ENCODE measurements around the gene ACVR1. TPM values are rescaled to one million over a fixed set of nuclear protein-coding genes. Genes with fewer than 3 reads are reported as not detected.
A peak's percentile ranks its signal among the peaks of the same experiment; 100 is the strongest.

ACVR1 gene
- total RNA-seq, 1 donor from 2014 or later, result 29.9 TPM

DNA sequence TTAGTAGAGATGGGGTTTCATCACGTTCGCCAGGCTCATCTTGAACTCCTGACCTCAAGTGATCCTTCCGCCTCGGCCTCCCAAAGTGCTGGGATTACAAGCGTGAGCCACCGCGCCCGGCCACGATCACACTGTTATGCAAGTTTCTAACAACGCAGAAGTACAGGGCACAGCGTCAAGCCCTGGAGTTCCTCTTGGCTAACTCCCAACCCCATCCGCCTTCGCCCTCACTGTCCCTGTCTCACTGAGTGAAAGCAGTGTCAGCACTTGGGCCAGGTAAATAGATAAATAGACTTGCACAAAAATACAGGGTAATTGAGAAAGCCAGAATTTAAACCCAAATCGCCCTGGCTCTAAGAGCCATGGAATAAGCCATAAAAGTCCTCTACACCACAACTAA, 111.7 kb downstream of the ACVR1 start:
- H3K4me1 Mint-ChIP-seq (ENCODE audit: unreplicated experiment), result peaks cover 15% of the 10 kb centered on the region
- H3K9me3 Mint-ChIP-seq (ENCODE audit: unreplicated experiment), result no peaks in the 10 kb centered on the region
- no peak for TF ChIP-seq CTCF (IDR thresholded peaks at IDR 0.05; ENCODE audit: unreplicated experiment)
- no peak overlapping the region for H3K4me3 Mint-ChIP-seq (ENCODE audit: unreplicated experiment)
- H3K36me3 Mint-ChIP-seq (ENCODE audit: low read depth, unreplicated experiment), result peaks cover 26% of the 10 kb centered on the region
- no peaks in the 10 kb centered on the region for H3K27me3 Mint-ChIP-seq (ENCODE audit: unreplicated experiment)
- H3K27ac Mint-ChIP-seq (ENCODE audit: unreplicated experiment), result peak overlapping the region; percentile 27
- no peak for DNase-seq (ENCODE audit: low spot score)

DNA sequence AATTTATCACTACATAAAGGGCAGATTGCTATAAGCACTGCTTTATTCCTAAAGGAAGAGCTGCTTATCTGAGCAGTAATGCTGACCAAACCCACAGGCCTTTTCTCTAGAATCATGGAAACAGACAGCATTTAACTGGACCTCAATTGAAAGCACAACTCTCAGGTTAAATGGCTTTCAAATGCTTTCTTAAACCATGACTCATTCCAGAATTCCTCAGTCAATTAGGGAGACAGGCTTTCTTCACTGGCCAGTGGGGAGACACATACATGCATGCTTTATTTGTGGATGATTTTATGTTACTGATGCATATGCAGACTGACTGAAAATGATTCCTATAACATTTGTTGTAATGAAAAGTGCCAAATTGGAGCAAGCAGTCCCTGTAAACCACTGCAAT, 114.6 kb downstream of the ACVR1 start:
- Mint-ChIP-seq H3K9me3 (ENCODE audit: unreplicated experiment) (no peaks in the 10 kb centered on the region), H3K27ac (ENCODE audit: unreplicated experiment) (peak overlapping the region; percentile 33), H3K27me3 (ENCODE audit: unreplicated experiment) (no peaks in the 10 kb centered on the region), H3K4me3 (ENCODE audit: unreplicated experiment) (no peak overlapping the region), H3K36me3 (ENCODE audit: low read depth, unreplicated experiment) (peaks cover 34% of the 10 kb centered on the region), H3K4me1 (ENCODE audit: unreplicated experiment) (peaks cover 15% of the 10 kb centered on the region)
- DNase-seq (ENCODE audit: low spot score), result no peak
- TF ChIP-seq CTCF (IDR thresholded peaks at IDR 0.05; ENCODE audit: unreplicated experiment), result no peak

DNA sequence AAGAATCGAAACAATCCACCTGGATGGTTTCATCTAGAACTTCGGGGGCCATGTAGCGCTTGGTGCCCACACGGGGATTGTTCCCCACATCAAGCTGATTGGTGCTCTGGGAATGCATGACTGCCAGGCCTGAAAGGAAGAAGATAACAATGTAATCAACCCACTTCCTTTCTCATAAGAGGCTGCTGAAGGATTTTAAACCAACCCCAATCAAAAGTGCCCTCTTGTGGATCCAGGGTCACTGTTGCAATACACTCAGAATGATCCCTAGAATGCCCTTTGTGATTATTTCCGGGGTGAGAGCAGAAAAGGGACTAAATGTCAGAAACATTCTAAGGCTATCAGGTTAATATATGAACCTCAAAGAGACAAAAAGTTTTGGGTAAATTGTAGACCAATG, 115.2 kb downstream of the ACVR1 start:
- no peaks in the 10 kb centered on the region for H3K9me3 Mint-ChIP-seq (ENCODE audit: unreplicated experiment)
- H3K4me3 Mint-ChIP-seq (ENCODE audit: unreplicated experiment), result no peak overlapping the region
- peaks cover 1% of the 10 kb centered on the region for H3K27me3 Mint-ChIP-seq (ENCODE audit: unreplicated experiment)
- peaks cover 37% of the 10 kb centered on the region for H3K36me3 Mint-ChIP-seq (ENCODE audit: low read depth, unreplicated experiment)
- no peak for TF ChIP-seq CTCF (IDR thresholded peaks at IDR 0.05; ENCODE audit: unreplicated experiment)
- H3K4me1 Mint-ChIP-seq (ENCODE audit: unreplicated experiment), result peaks cover 15% of the 10 kb centered on the region
- H3K27ac Mint-ChIP-seq (ENCODE audit: unreplicated experiment), result peak overlapping the region; percentile 33
- DNase-seq (ENCODE audit: low spot score), result no peak

- Mint-ChIP-seq H3K9me3 (ENCODE audit: unreplicated experiment) (no peaks in the 10 kb centered on the region), H3K4me1 (ENCODE audit: unreplicated experiment) (peaks cover 15% of the 10 kb centered on the region), H3K4me3 (ENCODE audit: unreplicated experiment) (no peak overlapping the region), H3K36me3 (ENCODE audit: low read depth, unreplicated experiment) (peaks cover 38% of the 10 kb centered on the region), H3K27me3 (ENCODE audit: unreplicated experiment) (peaks cover 1% of the 10 kb centered on the region), H3K27ac (ENCODE audit: unreplicated experiment) (no peak overlapping the region)
- no peak for TF ChIP-seq CTCF (IDR thresholded peaks at IDR 0.05; ENCODE audit: unreplicated experiment)
- no peak for DNase-seq (ENCODE audit: low spot score)
Observed at GRCh38 chr2:157759855-157760254, 116.3 kb downstream of the ACVR1 start.

GRCh38 chr2:157758586-157758985, 117.5 kb downstream of the ACVR1 start:
- Mint-ChIP-seq H3K27ac (ENCODE audit: unreplicated experiment) (no peak overlapping the region), H3K4me1 (ENCODE audit: unreplicated experiment) (peaks cover 15% of the 10 kb centered on the region), H3K4me3 (ENCODE audit: unreplicated experiment) (peak overlapping the region; percentile 16), H3K9me3 (ENCODE audit: unreplicated experiment) (no peaks in the 10 kb centered on the region), H3K36me3 (ENCODE audit: low read depth, unreplicated experiment) (peaks cover 44% of the 10 kb centered on the region), H3K27me3 (ENCODE audit: unreplicated experiment) (peaks cover 1% of the 10 kb centered on the region)
- no peak for TF ChIP-seq CTCF (IDR thresholded peaks at IDR 0.05; ENCODE audit: unreplicated experiment)
- DNase-seq (ENCODE audit: low spot score), result no peak
